HepG2 (cell line): ENCODE data around the gene ADGRB3. TPM values are rescaled to one million over a fixed set of nuclear protein-coding genes. Genes with fewer than 3 reads are reported as not detected.

ENCODE experiments used
- ATAC-seq: fragments of 200-7000 bp; cut with Tn5 transposase; 3 replicates; pipeline ENCODE4 v1.9.1; 2020; ENCODE audit warnings: mild to moderate bottlenecking, moderate library complexity
- BruUV-seq: library from RNA; stranded (reverse); fragments of 400-500 nt; replicated peaks from 2 replicates; lab custom pipeline; 2021; lab: Mats Ljungman, UMichigan
- CTCF ChIA-PET: fragments of 300-600 bp; formaldehyde crosslinking; extraction: SDS; loops from one replicate; lab custom pipeline; 2021; ENCODE audit warnings: low total read pairs, inconsistent platforms, low intra/inter-chr PET ratio; lab: Yijun Ruan, JAX
- POLR2A ChIA-PET: fragments of 350-600 bp; sonication (Branson Sonifier 250); formaldehyde crosslinking; loops from one replicate; lab custom pipeline; 2020; ENCODE audit warnings: antibody characterized with exemption, inconsistent platforms; lab: Yijun Ruan, JAX
- DNase-seq: peaks from one replicate; pipeline ENCODE4 v3.0.0-alpha.2; 2015; ENCODE audit warnings: low spot score
- FAIRE-seq: peaks from 3 replicates; lab custom pipeline; 2011; peaks lifted over from hg19 to GRCh38; lab: Jason Lieb, UNC
- H2AFZ ChIP-seq: one replicate; pipeline ENCODE4 v1.6.1; 2011; ENCODE audit warnings: low read length, inconsistent platforms
- H3K27ac ChIP-seq: fragments of 300-600 bp; 3 replicates; pipeline ENCODE4 v1.8.0; 2011; ENCODE audit warnings: mixed run types, mild to moderate bottlenecking, mixed read lengths, low read length, inconsistent platforms; ENCODE audit not compliant: insufficient read depth; ENCODE audit errors: extremely low read length
- H3K27me3 ChIP-seq, 2 experiments: fragments of 200-600 bp in 1 of 2; 2 replicates in 1 of 2; 3 replicates in 1 of 2; pipeline versions ENCODE4 v1.6.0 to v1.8.0; 2011; ENCODE audit warnings: low read length in 2 of 2, mild to moderate bottlenecking in 2 of 2, moderate library complexity in 2 of 2, inconsistent platforms in 1 of 2; ENCODE audit not compliant: insufficient read depth in 2 of 2, control insufficient read depth in 1 of 2
- H3K36me3 ChIP-seq, 2 experiments: fragments of 200-600 bp in 1 of 2; replicated peaks in 1 of 2; 2 replicates in 1 of 2; 3 replicates in 1 of 2; pipeline versions ENCODE4 v1.5.1 to v1.8.0; 2011; ENCODE audit warnings: low read length in 2 of 2, inconsistent platforms in 1 of 2; ENCODE audit not compliant: insufficient read depth in 2 of 2, control insufficient read depth in 1 of 2
- H3K4me1 ChIP-seq: 2 replicates; pipeline ENCODE4 v1.5.1; 2012; ENCODE audit warnings: low read length, inconsistent platforms; ENCODE audit not compliant: insufficient read depth
- H3K4me2 ChIP-seq: 2 replicates; pipeline ENCODE4 v1.6.0; 2011; ENCODE audit warnings: low read depth, low read length, inconsistent platforms
- H3K4me3 ChIP-seq, 3 experiments: fragments of 200-600 bp in 1 of 3; sonication (generic), shearing (Covaris generic) in 1 of 3; replicated peaks in 1 of 3; 2 replicates each; pipeline ENCODE4 v1.5.1; 2011 to 2016; ENCODE audit warnings: low read length in 3 of 3, inconsistent platforms in 2 of 3, low read depth in 2 of 3, mild to moderate bottlenecking in 2 of 3, control low read depth in 1 of 3, mixed read lengths in 1 of 3; ENCODE audit not compliant: insufficient read depth in 1 of 3
- H3K79me2 ChIP-seq: one replicate; pipeline ENCODE4 v1.6.1; 2011; ENCODE audit warnings: low read length, inconsistent platforms; ENCODE audit not compliant: insufficient read depth
- H3K9ac ChIP-seq: 2 replicates; pipeline ENCODE4 v1.6.0; 2011; ENCODE audit warnings: mild to moderate bottlenecking, low read depth, low read length, inconsistent platforms; ENCODE audit not compliant: insufficient read depth
- H3K9me3 ChIP-seq: 2 replicates; pipeline ENCODE4 v1.5.1; 2012; ENCODE audit warnings: mild to moderate bottlenecking, low read length
- H4K20me1 ChIP-seq: 2 replicates; pipeline ENCODE4 v1.6.0; 2011; ENCODE audit warnings: inconsistent platforms, mild to moderate bottlenecking, low read length, moderate library complexity; ENCODE audit not compliant: insufficient read depth
- NR1H2 ChIP-seq: sonication (generic); formaldehyde crosslinking; IDR thresholded peaks from 2 replicates; pipeline ENCODE4 v1.8.1; 2022; ENCODE audit warnings: low read depth, missing genetic modification reagents, borderline replicate concordance
- ZBTB7A ChIP-seq: sonication (generic); formaldehyde crosslinking; IDR thresholded peaks from 2 replicates; pipeline ENCODE4 v1.8.0; 2022; ENCODE audit warnings: mild to moderate bottlenecking, missing genetic modification reagents
- ZNF234 ChIP-seq: sonication (generic); formaldehyde crosslinking; conservative IDR thresholded peaks from 2 replicates; pipeline ENCODE4 v1.5.1; 2020; ENCODE audit warnings: mild to moderate bottlenecking, missing genetic modification reagents
- ZNF354B ChIP-seq: sonication (generic); formaldehyde crosslinking; IDR thresholded peaks from 2 replicates; pipeline ENCODE4 v1.8.0; 2022; ENCODE audit warnings: mild to moderate bottlenecking, missing genetic modification reagents
- ZNF670 ChIP-seq: sonication (generic); formaldehyde crosslinking; IDR thresholded peaks from 2 replicates; pipeline ENCODE4 v1.8.0; 2022; ENCODE audit warnings: mild to moderate bottlenecking, missing genetic modification reagents, borderline replicate concordance
- WGBS: methylation state at CpG from one replicate; pipeline ENCODE4 v1.1.6; 2017; ENCODE audit warnings: low lambda C conversion rate; 5-methylcytosine and 5-hydroxymethylcytosine counted together
- in situ Hi-C: cut with HindIII; loops from 2 replicates; pipeline ENCODE4 v1.10.0; 2017; ENCODE audit warnings: low pct_unique_long_range_greater_than_20kb; ENCODE audit not compliant: extremely low pct_ligation_motif_present
- intact Hi-C: fragments of 100-400 bp; cut with micrococcal nuclease; formaldehyde crosslinking; loops from one replicate; pipeline ENCODE4 v1.10.0; 2022; ENCODE audit not compliant: unreplicated experiment
- polyA plus RNA-seq, 8 experiments: library from polyadenylated mRNA; depleted of rRNA in 3 of 8; stranded (reverse) in 7 of 8; unstranded in 1 of 8; fragments of >200 nt; fragmentation: Illumina TruSeq in 4 of 8; extraction: Trizol in 4 of 8; gene quantifications; 2 replicates each; pipeline versions ENCODE4 v1.2.1 to v1.2.3, GENCODE V29; 2011 to 2016; ENCODE audit warnings: low read depth in 4 of 8, missing spikeins in 1 of 8, mixed read lengths in 1 of 8; ENCODE audit not compliant: insufficient read depth in 1 of 8
- total RNA-seq, 5 experiments: library from RNA; depleted of rRNA; stranded (reverse); fragments of >200 nt; fragmentation: Illumina TruSeq; extraction: Trizol; gene quantifications; 2 replicates each; pipeline ENCODE4 v1.2.3, GENCODE V29; 2016; ENCODE audit warnings: low read depth in 1 of 5
- TF ChIP-seq, protein P1 (sequence below): sonication (generic); formaldehyde crosslinking; IDR thresholded peaks from 2 replicates; pipeline ENCODE4 v1.8.1; 2023; ENCODE audit warnings: mild to moderate bottlenecking, missing genetic modification reagents
- TF ChIP-seq, protein P2 (sequence below): sonication (generic); formaldehyde crosslinking; IDR thresholded peaks from 2 replicates; pipeline ENCODE4 v1.4.0; 2020; ENCODE audit warnings: mild to moderate bottlenecking, missing genetic modification reagents
- TF ChIP-seq, protein P3 (sequence below): sonication (generic); formaldehyde crosslinking; IDR thresholded peaks from 2 replicates; pipeline ENCODE4 v1.5.1; 2020; ENCODE audit warnings: mild to moderate bottlenecking, moderate library complexity, missing genetic modification reagents
- TF ChIP-seq, protein P4 (sequence below): fragments of 450-650 bp; IDR thresholded peaks from 2 replicates; pipeline ENCODE4 v1.6.1; 2017

The ADGRB3 gene
- total and polyA plus RNA-seq, 2 of the 13 experiments (the other 11 are each of a cell fraction or from before 2014, with no cell fraction given) = not detected

DNA sequence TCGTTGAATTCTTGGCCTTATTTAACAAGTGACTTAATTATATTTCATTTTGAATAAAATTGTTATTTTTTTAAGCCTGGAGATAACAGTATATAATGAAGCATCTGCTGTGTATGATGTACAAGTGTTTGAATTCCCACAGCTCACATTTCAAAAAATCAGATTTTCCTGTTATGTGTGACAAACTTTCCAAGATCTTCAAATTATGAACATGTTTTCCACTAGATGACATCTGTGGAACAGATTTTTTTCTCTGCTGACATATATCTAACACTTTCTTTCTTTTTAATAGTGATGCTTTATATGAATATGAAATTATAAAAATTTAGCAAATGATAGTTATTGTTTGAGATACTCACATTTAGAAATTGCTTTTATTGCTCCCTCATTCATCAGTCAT lies 678.9 kb downstream of the ADGRB3 start:
- in situ Hi-C loops = no loop called here
- no peak overlapping the region for H3K4me3 ChIP-seq

More for the DNA sequence above, 678.9 kb downstream of the ADGRB3 start:
- H3K9me3 ChIP-seq = no peaks in the 10 kb centered on the region
- POLR2A ChIA-PET = no interaction called here
- no peaks in the 10 kb centered on the region for H3K27me3 ChIP-seq
- H3K4me2 ChIP-seq = no peak overlapping the region
- no peaks in the 10 kb centered on the region for H3K79me2 ChIP-seq
- CTCF ChIA-PET = no interaction called here
- H4K20me1 ChIP-seq = no peaks in the 10 kb centered on the region
- no peak overlapping the region for H3K9ac ChIP-seq
- WGBS = 0% methylated on average over 1 of the region's 1 CpG
- BruUV-seq = no TSS peak
- intact Hi-C loops = no loop called here
- H3K36me3 ChIP-seq = no peaks in the 10 kb centered on the region
- FAIRE-seq = no peak
- H3K4me1 ChIP-seq = no peaks in the 10 kb centered on the region
- no peak overlapping the region for H2AFZ ChIP-seq
- DNase-seq = no peak
- TF ChIP-seq, protein P1, sequence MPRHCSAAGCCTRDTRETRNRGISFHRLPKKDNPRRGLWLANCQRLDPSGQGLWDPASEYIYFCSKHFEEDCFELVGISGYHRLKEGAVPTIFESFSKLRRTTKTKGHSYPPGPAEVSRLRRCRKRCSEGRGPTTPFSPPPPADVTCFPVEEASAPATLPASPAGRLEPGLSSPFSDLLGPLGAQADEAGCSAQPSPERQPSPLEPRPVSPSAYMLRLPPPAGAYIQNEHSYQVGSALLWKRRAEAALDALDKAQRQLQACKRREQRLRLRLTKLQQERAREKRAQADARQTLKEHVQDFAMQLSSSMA = no peak
- TF ChIP-seq ZBTB7A (CRISPR knock-in tag) (no peak), NR1H2 (no peak), ZNF354B (CRISPR knock-in tag) (no peak), ZNF670 (CRISPR knock-in tag) (no peak), ZNF234 (CRISPR knock-in tag) (no peak)
- TF ChIP-seq, protein P2, sequence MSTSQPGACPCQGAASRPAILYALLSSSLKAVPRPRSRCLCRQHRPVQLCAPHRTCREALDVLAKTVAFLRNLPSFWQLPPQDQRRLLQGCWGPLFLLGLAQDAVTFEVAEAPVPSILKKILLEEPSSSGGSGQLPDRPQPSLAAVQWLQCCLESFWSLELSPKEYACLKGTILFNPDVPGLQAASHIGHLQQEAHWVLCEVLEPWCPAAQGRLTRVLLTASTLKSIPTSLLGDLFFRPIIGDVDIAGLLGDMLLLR (CRISPR knock-in tag) = no peak
- TF ChIP-seq, protein P3, sequence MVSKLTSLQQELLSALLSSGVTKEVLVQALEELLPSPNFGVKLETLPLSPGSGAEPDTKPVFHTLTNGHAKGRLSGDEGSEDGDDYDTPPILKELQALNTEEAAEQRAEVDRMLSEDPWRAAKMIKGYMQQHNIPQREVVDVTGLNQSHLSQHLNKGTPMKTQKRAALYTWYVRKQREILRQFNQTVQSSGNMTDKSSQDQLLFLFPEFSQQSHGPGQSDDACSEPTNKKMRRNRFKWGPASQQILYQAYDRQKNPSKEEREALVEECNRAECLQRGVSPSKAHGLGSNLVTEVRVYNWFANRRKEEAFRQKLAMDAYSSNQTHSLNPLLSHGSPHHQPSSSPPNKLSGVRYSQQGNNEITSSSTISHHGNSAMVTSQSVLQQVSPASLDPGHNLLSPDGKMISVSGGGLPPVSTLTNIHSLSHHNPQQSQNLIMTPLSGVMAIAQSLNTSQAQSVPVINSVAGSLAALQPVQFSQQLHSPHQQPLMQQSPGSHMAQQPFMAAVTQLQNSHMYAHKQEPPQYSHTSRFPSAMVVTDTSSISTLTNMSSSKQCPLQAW (CRISPR knock-in tag) = no peak
- TF ChIP-seq, protein P4, sequence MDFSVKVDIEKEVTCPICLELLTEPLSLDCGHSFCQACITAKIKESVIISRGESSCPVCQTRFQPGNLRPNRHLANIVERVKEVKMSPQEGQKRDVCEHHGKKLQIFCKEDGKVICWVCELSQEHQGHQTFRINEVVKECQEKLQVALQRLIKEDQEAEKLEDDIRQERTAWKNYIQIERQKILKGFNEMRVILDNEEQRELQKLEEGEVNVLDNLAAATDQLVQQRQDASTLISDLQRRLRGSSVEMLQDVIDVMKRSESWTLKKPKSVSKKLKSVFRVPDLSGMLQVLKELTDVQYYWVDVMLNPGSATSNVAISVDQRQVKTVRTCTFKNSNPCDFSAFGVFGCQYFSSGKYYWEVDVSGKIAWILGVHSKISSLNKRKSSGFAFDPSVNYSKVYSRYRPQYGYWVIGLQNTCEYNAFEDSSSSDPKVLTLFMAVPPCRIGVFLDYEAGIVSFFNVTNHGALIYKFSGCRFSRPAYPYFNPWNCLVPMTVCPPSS = no peak
- TF ChIP-seq, all 625 proteins: peak for 0
- no peak overlapping the region for H3K27ac ChIP-seq
- no peak for ATAC-seq
